K562 (cell line): ENCODE data around the gene CKLF. TPM values are rescaled to one million over a fixed set of nuclear protein-coding genes. Genes with fewer than 3 reads are reported as not detected.

Experiments
- BDP1 ChIP-seq: IDR thresholded peaks from 3 replicates; pipeline ENCODE4 v1.6.1; 2011; ENCODE audit not compliant: insufficient read length, insufficient read depth
- ETV5 ChIP-seq: sonication (generic); formaldehyde crosslinking; IDR thresholded peaks from 2 replicates; pipeline ENCODE4 v1.4.0; 2020; ENCODE audit warnings: low read depth, mild to moderate bottlenecking, missing genetic modification reagents
- FOXJ2 ChIP-seq: fragments of 200-800 bp; sonication (Bioruptor generic); IDR thresholded peaks from 2 replicates; pipeline ENCODE4 v1.6.1; 2016; ENCODE audit warnings: missing genetic modification characterization, missing compliant biosample characterization
- FOXM1 ChIP-seq, 2 experiments: fragments of 450-650 bp in 1 of 2; sonication (generic) in 1 of 2; formaldehyde crosslinking in 1 of 2; IDR thresholded peaks; 2 replicates each; pipeline versions ENCODE4 v1.6.1 to v1.9.0; 2017 to 2022; ENCODE audit warnings: low read depth in 2 of 2, mild to moderate bottlenecking in 2 of 2, missing genetic modification reagents in 1 of 2, moderate library complexity in 1 of 2
- POLR3G ChIP-seq: IDR thresholded peaks from 2 replicates; pipeline ENCODE4 v1.6.1; 2011; ENCODE audit not compliant: insufficient read length, insufficient replicate concordance; ENCODE audit errors: extremely low read depth
- RBFOX2 ChIP-seq: fragments of 200-400 bp; formaldehyde crosslinking; IDR thresholded peaks from 2 replicates; pipeline ENCODE4 v1.6.1; 2017; ENCODE audit warnings: low read depth, mild to moderate bottlenecking, low read length, moderate library complexity
- ZNF316 ChIP-seq: fragments of 450-650 bp; IDR thresholded peaks from 2 replicates; pipeline ENCODE4 v1.6.1; 2016
- ZNF668 ChIP-seq: fragments of 250-450 bp; sonication (Bioruptor Pico); IDR thresholded peaks from 2 replicates; pipeline ENCODE4 v1.8.0; 2022; ENCODE audit warnings: mild to moderate bottlenecking, inconsistent platforms
- polyA plus RNA-seq, 8 experiments: library from polyadenylated mRNA; depleted of rRNA in 4 of 8; stranded (reverse) in 5 of 8; unstranded in 3 of 8; fragments of >200 nt; fragmentation: Nextera tagmentation in 2 of 8; fragmentation: Illumina TruSeq in 1 of 8; extraction: Ambion mirVana in 2 of 8; extraction: Trizol in 1 of 8; gene quantifications; 2 replicates each; pipeline versions ENCODE4 v1.2.1 to v1.2.3, GENCODE V29; 2011 to 2014; ENCODE audit warnings: inconsistent platforms in 1 of 8, missing spikeins in 1 of 8
- total RNA-seq, 7 experiments: library from RNA; depleted of rRNA in 6 of 7; stranded (reverse); fragments of >200 nt in 6 of 7; fragmentation: Illumina TruSeq in 2 of 7; extraction: Trizol in 2 of 7; gene quantifications; 2 replicates each; pipeline versions ENCODE4 v1.2.1 to v1.2.3, GENCODE V29; 2011 to 2021; ENCODE audit warnings: low replicate concordance in 1 of 7
- TF ChIP-seq, protein P1 (sequence below): fragments of 450-650 bp; conservative IDR thresholded peaks from 2 replicates; pipeline ENCODE4 v1.6.1; 2016; ENCODE audit warnings: missing genetic modification characterization, low read depth, mild to moderate bottlenecking, control low read depth, missing compliant biosample characterization
- TF ChIP-seq, protein P2 (sequence below): fragments of 200-800 bp; sonication (Bioruptor generic); IDR thresholded peaks from 2 replicates; pipeline ENCODE4 v1.6.1; 2016; ENCODE audit warnings: missing genetic modification characterization, missing compliant biosample characterization
- TF ChIP-seq, protein P3 (sequence below): fragments of 450-650 bp; IDR thresholded peaks from 2 replicates; pipeline ENCODE4 v1.6.1; 2014; ENCODE audit warnings: low read depth, mild to moderate bottlenecking, moderate library complexity, borderline replicate concordance
- TF ChIP-seq, protein P4 (sequence below): sonication (generic); formaldehyde crosslinking; IDR thresholded peaks from 2 replicates; pipeline ENCODE4 v1.4.0; 2020; ENCODE audit warnings: mild to moderate bottlenecking, missing genetic modification reagents
- TF ChIP-seq, protein P5 (sequence below): sonication (generic); formaldehyde crosslinking; IDR thresholded peaks from 2 replicates; pipeline ENCODE4 v1.8.1; 2023; ENCODE audit warnings: mild to moderate bottlenecking, missing genetic modification reagents

Gene CKLF
- total and polyA plus RNA-seq, 9 of the 15 experiments (the other 6 are each of a cell fraction or from before 2014, with no cell fraction given), result 84.8 to 322 (median 118) TPM

DNA sequence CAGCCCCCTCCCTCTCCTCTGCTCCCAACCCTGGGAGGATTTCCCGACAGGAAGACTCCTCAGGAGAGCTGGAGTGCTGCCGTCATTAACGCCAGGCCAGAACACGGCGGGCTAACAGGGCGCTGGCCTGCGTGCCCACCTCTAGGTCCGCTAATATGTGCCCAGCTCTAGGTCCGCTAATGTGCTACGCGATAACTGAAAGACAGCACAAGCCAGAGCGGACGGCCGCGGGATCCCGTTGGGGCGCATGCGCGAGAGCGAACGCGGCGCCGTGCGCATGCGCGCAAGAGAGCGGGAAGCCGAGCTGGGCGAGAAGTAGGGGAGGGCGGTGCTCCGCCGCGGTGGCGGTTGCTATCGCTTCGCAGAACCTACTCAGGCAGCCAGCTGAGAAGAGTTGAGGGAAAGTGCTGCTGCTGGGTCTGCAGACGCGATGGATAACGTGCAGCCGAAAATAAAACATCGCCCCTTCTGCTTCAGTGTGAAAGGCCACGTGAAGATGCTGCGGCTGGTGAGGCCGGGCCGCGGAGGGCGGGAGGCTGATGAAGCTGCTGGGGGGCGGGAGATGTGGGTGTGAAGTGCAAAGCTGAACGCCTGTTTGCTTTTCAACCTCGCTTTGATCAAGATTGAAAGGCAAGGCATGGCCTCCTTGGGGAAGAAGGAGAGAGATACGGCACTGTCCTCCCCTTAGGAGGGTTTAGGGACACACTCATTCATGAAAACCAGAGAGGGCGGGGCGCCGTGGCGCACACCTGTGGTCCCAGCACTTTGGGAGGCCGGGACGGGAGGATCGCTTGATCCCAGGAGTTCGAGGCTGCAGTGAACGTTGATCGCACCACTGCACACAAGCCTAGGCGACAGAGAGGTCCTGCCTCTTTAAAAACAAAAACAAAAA, at the start of gene CKLF (continued):
- TF ChIP-seq, protein P1, sequence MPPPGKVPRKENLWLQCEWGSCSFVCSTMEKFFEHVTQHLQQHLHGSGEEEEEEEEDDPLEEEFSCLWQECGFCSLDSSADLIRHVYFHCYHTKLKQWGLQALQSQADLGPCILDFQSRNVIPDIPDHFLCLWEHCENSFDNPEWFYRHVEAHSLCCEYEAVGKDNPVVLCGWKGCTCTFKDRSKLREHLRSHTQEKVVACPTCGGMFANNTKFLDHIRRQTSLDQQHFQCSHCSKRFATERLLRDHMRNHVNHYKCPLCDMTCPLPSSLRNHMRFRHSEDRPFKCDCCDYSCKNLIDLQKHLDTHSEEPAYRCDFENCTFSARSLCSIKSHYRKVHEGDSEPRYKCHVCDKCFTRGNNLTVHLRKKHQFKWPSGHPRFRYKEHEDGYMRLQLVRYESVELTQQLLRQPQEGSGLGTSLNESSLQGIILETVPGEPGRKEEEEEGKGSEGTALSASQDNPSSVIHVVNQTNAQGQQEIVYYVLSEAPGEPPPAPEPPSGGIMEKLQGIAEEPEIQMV, result peak; percentile 82; the same call in 1 of the 2 replicates
- TF ChIP-seq ETV5 (peak; percentile 62; the same call in 1 of the 2 replicates), RBFOX2 (peak; percentile 97), BDP1 (no peak), FOXM1 (IDR thresholded peaks at IDR 0.05; ENCODE audit: low read depth) (no peak), FOXM1 (CRISPR knock-in tag; IDR thresholded peaks at IDR 0.05; ENCODE audit: low read depth) (peak; percentile 83), ZNF668 (CRISPR knock-in tag) (0 out of 2 replicates have a peak, but pooled peaks have one; percentile 52), ZNF316 (no peak), POLR3G (no peak), FOXJ2 (tag) (no peak)
- TF ChIP-seq, protein P2, sequence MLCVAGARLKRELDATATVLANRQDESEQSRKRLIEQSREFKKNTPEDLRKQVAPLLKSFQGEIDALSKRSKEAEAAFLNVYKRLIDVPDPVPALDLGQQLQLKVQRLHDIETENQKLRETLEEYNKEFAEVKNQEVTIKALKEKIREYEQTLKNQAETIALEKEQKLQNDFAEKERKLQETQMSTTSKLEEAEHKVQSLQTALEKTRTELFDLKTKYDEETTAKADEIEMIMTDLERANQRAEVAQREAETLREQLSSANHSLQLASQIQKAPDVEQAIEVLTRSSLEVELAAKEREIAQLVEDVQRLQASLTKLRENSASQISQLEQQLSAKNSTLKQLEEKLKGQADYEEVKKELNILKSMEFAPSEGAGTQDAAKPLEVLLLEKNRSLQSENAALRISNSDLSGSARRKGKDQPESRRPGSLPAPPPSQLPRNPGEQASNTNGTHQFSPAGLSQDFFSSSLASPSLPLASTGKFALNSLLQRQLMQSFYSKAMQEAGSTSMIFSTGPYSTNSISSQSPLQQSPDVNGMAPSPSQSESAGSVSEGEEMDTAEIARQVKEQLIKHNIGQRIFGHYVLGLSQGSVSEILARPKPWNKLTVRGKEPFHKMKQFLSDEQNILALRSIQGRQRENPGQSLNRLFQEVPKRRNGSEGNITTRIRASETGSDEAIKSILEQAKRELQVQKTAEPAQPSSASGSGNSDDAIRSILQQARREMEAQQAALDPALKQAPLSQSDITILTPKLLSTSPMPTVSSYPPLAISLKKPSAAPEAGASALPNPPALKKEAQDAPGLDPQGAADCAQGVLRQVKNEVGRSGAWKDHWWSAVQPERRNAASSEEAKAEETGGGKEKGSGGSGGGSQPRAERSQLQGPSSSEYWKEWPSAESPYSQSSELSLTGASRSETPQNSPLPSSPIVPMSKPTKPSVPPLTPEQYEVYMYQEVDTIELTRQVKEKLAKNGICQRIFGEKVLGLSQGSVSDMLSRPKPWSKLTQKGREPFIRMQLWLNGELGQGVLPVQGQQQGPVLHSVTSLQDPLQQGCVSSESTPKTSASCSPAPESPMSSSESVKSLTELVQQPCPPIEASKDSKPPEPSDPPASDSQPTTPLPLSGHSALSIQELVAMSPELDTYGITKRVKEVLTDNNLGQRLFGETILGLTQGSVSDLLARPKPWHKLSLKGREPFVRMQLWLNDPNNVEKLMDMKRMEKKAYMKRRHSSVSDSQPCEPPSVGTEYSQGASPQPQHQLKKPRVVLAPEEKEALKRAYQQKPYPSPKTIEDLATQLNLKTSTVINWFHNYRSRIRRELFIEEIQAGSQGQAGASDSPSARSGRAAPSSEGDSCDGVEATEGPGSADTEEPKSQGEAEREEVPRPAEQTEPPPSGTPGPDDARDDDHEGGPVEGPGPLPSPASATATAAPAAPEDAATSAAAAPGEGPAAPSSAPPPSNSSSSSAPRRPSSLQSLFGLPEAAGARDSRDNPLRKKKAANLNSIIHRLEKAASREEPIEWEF (CRISPR knock-in tag), result peak; percentile 23; the same call in 1 of the 2 replicates
- TF ChIP-seq, protein P3, sequence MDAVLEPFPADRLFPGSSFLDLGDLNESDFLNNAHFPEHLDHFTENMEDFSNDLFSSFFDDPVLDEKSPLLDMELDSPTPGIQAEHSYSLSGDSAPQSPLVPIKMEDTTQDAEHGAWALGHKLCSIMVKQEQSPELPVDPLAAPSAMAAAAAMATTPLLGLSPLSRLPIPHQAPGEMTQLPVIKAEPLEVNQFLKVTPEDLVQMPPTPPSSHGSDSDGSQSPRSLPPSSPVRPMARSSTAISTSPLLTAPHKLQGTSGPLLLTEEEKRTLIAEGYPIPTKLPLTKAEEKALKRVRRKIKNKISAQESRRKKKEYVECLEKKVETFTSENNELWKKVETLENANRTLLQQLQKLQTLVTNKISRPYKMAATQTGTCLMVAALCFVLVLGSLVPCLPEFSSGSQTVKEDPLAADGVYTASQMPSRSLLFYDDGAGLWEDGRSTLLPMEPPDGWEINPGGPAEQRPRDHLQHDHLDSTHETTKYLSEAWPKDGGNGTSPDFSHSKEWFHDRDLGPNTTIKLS, result peak; percentile 94
- TF ChIP-seq, protein P4, sequence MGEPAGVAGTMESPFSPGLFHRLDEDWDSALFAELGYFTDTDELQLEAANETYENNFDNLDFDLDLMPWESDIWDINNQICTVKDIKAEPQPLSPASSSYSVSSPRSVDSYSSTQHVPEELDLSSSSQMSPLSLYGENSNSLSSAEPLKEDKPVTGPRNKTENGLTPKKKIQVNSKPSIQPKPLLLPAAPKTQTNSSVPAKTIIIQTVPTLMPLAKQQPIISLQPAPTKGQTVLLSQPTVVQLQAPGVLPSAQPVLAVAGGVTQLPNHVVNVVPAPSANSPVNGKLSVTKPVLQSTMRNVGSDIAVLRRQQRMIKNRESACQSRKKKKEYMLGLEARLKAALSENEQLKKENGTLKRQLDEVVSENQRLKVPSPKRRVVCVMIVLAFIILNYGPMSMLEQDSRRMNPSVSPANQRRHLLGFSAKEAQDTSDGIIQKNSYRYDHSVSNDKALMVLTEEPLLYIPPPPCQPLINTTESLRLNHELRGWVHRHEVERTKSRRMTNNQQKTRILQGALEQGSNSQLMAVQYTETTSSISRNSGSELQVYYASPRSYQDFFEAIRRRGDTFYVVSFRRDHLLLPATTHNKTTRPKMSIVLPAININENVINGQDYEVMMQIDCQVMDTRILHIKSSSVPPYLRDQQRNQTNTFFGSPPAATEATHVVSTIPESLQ (CRISPR knock-in tag), result peak; percentile 97; the same call in 1 of the 2 replicates
- TF ChIP-seq, protein P5, sequence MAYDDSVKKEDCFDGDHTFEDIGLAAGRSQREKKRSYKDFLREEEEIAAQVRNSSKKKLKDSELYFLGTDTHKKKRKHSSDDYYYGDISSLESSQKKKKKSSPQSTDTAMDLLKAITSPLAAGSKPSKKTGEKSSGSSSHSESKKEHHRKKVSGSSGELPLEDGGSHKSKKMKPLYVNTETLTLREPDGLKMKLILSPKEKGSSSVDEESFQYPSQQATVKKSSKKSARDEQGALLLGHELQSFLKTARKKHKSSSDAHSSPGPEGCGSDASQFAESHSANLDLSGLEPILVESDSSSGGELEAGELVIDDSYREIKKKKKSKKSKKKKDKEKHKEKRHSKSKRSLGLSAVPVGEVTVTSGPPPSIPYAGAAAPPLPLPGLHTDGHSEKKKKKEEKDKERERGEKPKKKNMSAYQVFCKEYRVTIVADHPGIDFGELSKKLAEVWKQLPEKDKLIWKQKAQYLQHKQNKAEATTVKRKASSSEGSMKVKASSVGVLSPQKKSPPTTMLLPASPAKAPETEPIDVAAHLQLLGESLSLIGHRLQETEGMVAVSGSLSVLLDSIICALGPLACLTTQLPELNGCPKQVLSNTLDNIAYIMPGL (CRISPR knock-in tag), result peak; percentile 75; the same call in 1 of the 2 replicates
